Gastrocnemius medialis (tissue), 4 donors: Measurements from ENCODE around the gene FARP1. TPM values are rescaled to one million over a fixed set of nuclear protein-coding genes. Genes with fewer than 3 reads are reported as not detected.

Source experiments
- ATAC-seq, 2 donors: fragments of 150-250 bp; one replicate each; pipeline ENCODE4 v1.9.1; 2016
- DNase-seq, 2 donors: peaks; one replicate each; pipeline ENCODE4 v3.0.0-alpha.2; 2019
- H3K27ac ChIP-seq, 4 donors: fragments of 200-600 bp; sonication (generic); 1 replicate in 1 of 4; 2 replicates in 3 of 4; pipeline ENCODE4 v1.5.1; 2016 to 2018; ENCODE audit warnings: mild to moderate bottlenecking in 2 of 4, moderate library complexity in 1 of 4
- H3K27me3 ChIP-seq, 3 donors: fragments of 200-600 bp; sonication (generic) in 2 of 3; 1 replicate in 1 of 3; 2 replicates in 2 of 3; pipeline versions ENCODE4 v1.5.1 to v1.6.0; 2016 to 2019; ENCODE audit warnings: mild to moderate bottlenecking in 1 of 3, moderate library complexity in 1 of 3
- H3K36me3 ChIP-seq, 2 donors: fragments of 200-600 bp; sonication (generic) in 1 of 2; one replicate each; pipeline ENCODE4 v1.5.1; 2017 to 2018
- H3K4me1 ChIP-seq, 2 donors: fragments of 200-600 bp; sonication (generic) in 1 of 2; one replicate each; pipeline ENCODE4 v1.5.1; 2016 to 2017; ENCODE audit warnings: mild to moderate bottlenecking in 2 of 2
- H3K4me3 ChIP-seq, 4 donors: fragments of 200-600 bp; sonication (generic) in 3 of 4; 1 replicate in 1 of 4; 2 replicates in 3 of 4; pipeline ENCODE4 v1.5.1; 2016 to 2019; ENCODE audit warnings: mild to moderate bottlenecking in 2 of 4
- H3K9me3 ChIP-seq, 3 donors: fragments of 200-600 bp; sonication (generic) in 2 of 3; 1 replicate in 1 of 3; 2 replicates in 2 of 3; pipeline ENCODE4 v1.5.1; 2016 to 2019
- POLR2A ChIP-seq, 2 donors: fragments of 450-650 bp; IDR thresholded peaks; one replicate each; pipeline ENCODE4 v1.6.1; 2017; ENCODE audit warnings: antibody characterized with exemption in 2 of 2, mild to moderate bottlenecking in 2 of 2, moderate library complexity in 2 of 2
- in situ Hi-C, 4 donors: fragments of 200-750 bp; cut with MboI; loops; one replicate each; pipeline versions ENCODE4 v1.15.0 to v1.8.0; 2017; ENCODE audit warnings: low sequenced_read_pairs in 4 of 4
- intact Hi-C: fragments of 100-400 bp; cut with DNase I; formaldehyde crosslinking; loops from one replicate; pipeline ENCODE4 v1.15.1; 2023; ENCODE audit warnings: low total_unique reads
- total RNA-seq, 4 donors: library from RNA; depleted of rRNA; stranded (reverse); fragments of >200 nt; gene quantifications; one replicate each; pipeline versions ENCODE4 v1.1.0 to v1.2.3, GENCODE V29; 2016
- TF ChIP-seq, protein P1 (sequence below), 5 experiments: fragments of 450-650 bp in 3 of 5; fragments of 200-600 bp in 2 of 5; sonication (generic) in 2 of 5; IDR thresholded peaks in 4 of 5; conservative IDR thresholded peaks in 1 of 5; 1 replicate in 4 of 5; 2 replicates in 1 of 5; pipeline ENCODE4 v1.5.1; 2016 to 2019; ENCODE audit warnings: antibody characterized with exemption in 5 of 5, mild to moderate bottlenecking in 3 of 5, moderate library complexity in 3 of 5

The FARP1 gene
- total RNA-seq, 4 donors from 2014 or later = 3.5 to 9.8 (median 4.9) TPM

- no peak for TF ChIP-seq POLR2A (IDR thresholded peaks at IDR 0.05)
- TF ChIP-seq, protein P1, sequence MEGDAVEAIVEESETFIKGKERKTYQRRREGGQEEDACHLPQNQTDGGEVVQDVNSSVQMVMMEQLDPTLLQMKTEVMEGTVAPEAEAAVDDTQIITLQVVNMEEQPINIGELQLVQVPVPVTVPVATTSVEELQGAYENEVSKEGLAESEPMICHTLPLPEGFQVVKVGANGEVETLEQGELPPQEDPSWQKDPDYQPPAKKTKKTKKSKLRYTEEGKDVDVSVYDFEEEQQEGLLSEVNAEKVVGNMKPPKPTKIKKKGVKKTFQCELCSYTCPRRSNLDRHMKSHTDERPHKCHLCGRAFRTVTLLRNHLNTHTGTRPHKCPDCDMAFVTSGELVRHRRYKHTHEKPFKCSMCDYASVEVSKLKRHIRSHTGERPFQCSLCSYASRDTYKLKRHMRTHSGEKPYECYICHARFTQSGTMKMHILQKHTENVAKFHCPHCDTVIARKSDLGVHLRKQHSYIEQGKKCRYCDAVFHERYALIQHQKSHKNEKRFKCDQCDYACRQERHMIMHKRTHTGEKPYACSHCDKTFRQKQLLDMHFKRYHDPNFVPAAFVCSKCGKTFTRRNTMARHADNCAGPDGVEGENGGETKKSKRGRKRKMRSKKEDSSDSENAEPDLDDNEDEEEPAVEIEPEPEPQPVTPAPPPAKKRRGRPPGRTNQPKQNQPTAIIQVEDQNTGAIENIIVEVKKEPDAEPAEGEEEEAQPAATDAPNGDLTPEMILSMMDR (IDR thresholded peaks at IDR 0.05 in 4 of 5, conservative IDR thresholded peaks at IDR 0.05 in 1 of 5) = no peak
- Histone ChIP-seq H3K4me3 (no peak overlapping the region), H3K4me1 (peaks cover 2 to 7% of the 10 kb centered on the region in 2 donors), H3K36me3 (no peaks in the 10 kb centered on the region), H3K27me3 (no peaks in the 10 kb centered on the region), H3K27ac (no peak overlapping the region), H3K9me3 (no peaks in the 10 kb centered on the region)
- ATAC-seq (no peak), DNase-seq (no peak)
- in situ Hi-C loops (no loop called here), intact Hi-C loops (no loop called here)
These were observed 44.5 kb downstream of the FARP1 start for GRCh38 chr13:98187155-98187964.

DNA sequence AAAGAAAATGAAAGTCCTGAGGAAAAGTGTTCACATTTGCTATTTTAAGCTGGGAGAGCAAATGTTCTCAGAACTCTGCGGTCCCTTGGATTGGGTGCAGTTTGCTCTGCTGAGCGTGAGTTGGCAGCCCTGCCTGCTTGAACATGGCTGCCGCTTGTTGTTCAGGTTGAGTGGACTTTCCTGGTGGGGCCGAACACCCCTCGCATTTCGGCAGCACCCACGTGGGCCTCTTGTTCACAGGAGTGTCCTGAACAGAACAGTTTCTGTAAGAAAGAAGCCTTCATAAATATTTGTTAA is 45.0 kb downstream of the FARP1 start:
- H3K36me3 ChIP-seq = no peaks in the 10 kb centered on the region
- H3K27ac ChIP-seq = peak overlapping the region in 2 of 4 donors; percentile 10 to 25
- H3K9me3 ChIP-seq = no peaks in the 10 kb centered on the region
- no peak for DNase-seq
- TF ChIP-seq POLR2A (IDR thresholded peaks at IDR 0.05) = no peak
- TF ChIP-seq, protein P1 (IDR thresholded peaks at IDR 0.05 in 4 of 5, conservative IDR thresholded peaks at IDR 0.05 in 1 of 5) = no peak
- no peaks in the 10 kb centered on the region for H3K27me3 ChIP-seq
- intact Hi-C loops = no loop called here
- in situ Hi-C loops = no loop called here
- ATAC-seq = no peak
- peaks cover 2 to 4% of the 10 kb centered on the region in 2 donors for H3K4me1 ChIP-seq
- H3K4me3 ChIP-seq = no peak overlapping the region

DNA sequence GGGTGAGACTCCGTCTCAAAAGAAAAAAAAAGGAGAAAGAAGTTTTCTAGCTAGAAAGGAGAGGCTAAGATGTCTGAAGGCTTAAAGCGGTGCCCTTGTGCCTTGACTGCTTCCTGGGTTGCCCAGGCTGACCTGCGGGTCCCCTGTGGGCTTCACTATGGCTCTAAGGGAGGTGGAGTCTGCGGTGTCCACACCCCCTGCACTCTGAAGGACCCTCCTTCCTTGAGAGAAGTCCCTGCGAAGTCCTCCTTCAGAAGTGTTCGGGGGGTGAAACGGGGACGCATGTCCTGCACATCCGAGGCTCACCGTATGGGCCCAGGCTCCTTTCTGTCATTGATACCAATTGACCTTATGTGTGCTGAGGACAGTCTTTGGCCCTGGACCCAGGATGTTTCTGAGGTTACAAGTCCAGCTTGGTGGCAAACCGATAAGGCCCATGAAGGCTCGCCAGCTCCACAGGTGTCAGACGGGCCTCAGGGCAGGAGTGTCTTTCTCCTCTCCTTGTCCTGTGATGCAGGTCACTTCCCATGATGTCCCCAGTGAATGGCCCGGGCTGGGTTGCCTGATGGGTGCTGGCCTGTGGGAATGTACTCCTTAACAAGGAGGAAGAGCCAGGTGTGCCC is 45.8 kb downstream of the FARP1 start:
- H3K4me3 ChIP-seq = no peak overlapping the region
- peaks cover 2 to 4% of the 10 kb centered on the region in 2 donors for H3K4me1 ChIP-seq
- no peaks in the 10 kb centered on the region for H3K9me3 ChIP-seq
- H3K36me3 ChIP-seq = no peaks in the 10 kb centered on the region
- intact Hi-C loops = no loop called here
- DNase-seq = no peak
- no peaks in the 10 kb centered on the region for H3K27me3 ChIP-seq
- no peak for TF ChIP-seq POLR2A (IDR thresholded peaks at IDR 0.05)
- ATAC-seq = no peak
- in situ Hi-C loops = no loop called here
- no peak overlapping the region for H3K27ac ChIP-seq

DNA sequence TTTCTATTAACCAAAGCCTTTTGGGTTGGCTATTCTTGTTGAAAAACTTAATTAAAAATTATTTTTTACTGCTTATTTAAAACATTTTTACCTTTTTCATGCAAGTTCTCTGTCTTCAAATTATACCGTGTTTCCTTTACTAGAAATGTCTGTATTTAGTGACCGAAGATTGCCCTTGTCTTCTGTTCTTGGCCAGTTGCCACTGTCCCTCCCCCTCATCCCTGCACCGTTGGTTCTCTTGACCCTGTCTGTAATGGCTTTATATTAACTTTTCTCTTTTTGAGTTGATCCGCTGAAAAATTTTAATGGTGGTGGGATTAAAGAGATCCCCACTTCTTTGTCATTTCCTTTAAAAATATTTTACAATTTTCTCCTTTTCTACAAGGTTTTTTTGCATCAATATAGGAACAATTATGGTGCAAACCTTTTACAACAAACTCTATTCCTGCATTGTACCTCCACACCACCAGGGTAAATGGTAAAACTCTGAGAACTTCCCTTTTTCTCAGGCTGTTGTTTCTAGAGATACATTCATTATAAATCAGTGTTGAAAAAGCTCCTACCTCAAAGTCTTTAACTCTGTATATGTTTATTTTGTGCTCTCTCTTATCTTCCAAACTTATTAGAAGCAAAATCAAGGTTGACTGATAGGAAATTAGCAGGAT is 47.1 kb downstream of the FARP1 start:
- peaks cover 2 to 4% of the 10 kb centered on the region in 2 donors for H3K4me1 ChIP-seq
- no peaks in the 10 kb centered on the region for H3K9me3 ChIP-seq
- H3K4me3 ChIP-seq = no peak overlapping the region
- in situ Hi-C loops = no loop called here
- ATAC-seq = no peak
- no peak for TF ChIP-seq POLR2A (IDR thresholded peaks at IDR 0.05)
- TF ChIP-seq, protein P1 (IDR thresholded peaks at IDR 0.05 in 4 of 5, conservative IDR thresholded peaks at IDR 0.05 in 1 of 5) = no peak
- no peak for DNase-seq
- no peaks in the 10 kb centered on the region for H3K27me3 ChIP-seq
- no peak overlapping the region for H3K27ac ChIP-seq
- intact Hi-C loops = no loop called here
- no peaks in the 10 kb centered on the region for H3K36me3 ChIP-seq

DNA sequence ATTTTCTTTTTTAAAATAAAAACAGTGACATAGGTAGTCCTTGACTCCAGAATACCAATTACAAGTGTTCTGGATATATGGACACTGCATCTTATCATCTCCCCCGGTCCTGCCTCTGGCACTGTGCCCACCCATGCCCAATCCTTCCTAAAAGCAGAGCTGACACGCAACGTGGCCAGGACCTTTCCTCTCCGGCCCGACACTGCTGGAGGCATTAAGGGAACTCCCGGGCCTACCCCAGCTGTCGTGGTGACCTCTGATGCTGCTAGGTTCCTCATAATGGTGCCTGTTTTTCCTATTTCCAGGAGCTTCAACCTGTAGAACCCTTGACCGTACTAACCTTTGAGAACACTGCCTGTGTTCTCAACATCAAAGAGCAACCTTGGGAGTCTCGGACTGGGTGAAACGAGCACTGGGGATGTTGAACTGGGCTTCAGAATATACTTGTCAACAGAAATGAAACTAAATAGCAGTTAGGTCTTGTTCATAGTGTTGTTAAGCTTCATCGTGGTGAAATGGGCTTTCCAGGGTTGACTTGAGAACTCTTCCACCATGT is 48.1 kb downstream of the FARP1 start:
- ATAC-seq = no peak
- Histone ChIP-seq H3K27me3 (no peaks in the 10 kb centered on the region), H3K4me1 (peaks cover 2 to 4% of the 10 kb centered on the region in 2 donors), H3K4me3 (peak overlapping the region in 1 of 4 donors; percentile 11), H3K9me3 (no peaks in the 10 kb centered on the region), H3K27ac (no peak overlapping the region), H3K36me3 (no peaks in the 10 kb centered on the region)
- in situ Hi-C loops = no loop called here
- no peak for DNase-seq
- intact Hi-C loops = no loop called here
- no peak for TF ChIP-seq POLR2A (IDR thresholded peaks at IDR 0.05)
- TF ChIP-seq, protein P1 (IDR thresholded peaks at IDR 0.05 in 4 of 5, conservative IDR thresholded peaks at IDR 0.05 in 1 of 5) = no peak
